ENCODE results near the gene COX4I1. TPM values are rescaled to one million over a fixed set of nuclear protein-coding genes. Genes with fewer than 3 reads are reported as not detected.

Gene COX4I1
- total and polyA plus RNA-seq, 9 of the 15 experiments (the other 6 are each of a cell fraction or from before 2014, with no cell fraction given), result 651 to 2,356 (median 1,032) TPM

GRCh38 chr16:85821390-85822135 lies 22.1 kb downstream of the COX4I1 start (continued):
- TF ChIP-seq, protein P1, sequence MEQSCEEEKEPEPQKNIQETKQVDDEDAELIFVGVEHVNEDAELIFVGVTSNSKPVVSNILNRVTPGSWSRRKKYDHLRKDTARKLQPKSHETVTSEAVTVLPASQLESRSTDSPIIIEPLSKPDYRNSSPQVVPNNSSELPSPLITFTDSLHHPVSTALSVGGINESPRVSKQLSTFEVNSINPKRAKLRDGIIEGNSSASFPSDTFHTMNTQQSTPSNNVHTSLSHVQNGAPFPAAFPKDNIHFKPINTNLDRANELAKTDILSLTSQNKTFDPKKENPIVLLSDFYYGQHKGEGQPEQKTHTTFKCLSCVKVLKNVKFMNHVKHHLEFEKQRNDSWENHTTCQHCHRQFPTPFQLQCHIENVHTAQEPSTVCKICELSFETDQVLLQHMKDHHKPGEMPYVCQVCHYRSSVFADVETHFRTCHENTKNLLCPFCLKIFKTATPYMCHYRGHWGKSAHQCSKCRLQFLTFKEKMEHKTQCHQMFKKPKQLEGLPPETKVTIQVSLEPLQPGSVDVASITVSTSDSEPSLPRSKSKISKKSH (CRISPR knock-in tag; IDR thresholded peaks at IDR 0.05), result no peak
- TF ChIP-seq ARID1B (IDR thresholded peaks at IDR 0.05), result no peak
- TF ChIP-seq, protein P2, sequence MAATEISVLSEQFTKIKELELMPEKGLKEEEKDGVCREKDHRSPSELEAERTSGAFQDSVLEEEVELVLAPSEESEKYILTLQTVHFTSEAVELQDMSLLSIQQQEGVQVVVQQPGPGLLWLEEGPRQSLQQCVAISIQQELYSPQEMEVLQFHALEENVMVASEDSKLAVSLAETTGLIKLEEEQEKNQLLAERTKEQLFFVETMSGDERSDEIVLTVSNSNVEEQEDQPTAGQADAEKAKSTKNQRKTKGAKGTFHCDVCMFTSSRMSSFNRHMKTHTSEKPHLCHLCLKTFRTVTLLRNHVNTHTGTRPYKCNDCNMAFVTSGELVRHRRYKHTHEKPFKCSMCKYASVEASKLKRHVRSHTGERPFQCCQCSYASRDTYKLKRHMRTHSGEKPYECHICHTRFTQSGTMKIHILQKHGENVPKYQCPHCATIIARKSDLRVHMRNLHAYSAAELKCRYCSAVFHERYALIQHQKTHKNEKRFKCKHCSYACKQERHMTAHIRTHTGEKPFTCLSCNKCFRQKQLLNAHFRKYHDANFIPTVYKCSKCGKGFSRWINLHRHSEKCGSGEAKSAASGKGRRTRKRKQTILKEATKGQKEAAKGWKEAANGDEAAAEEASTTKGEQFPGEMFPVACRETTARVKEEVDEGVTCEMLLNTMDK (IDR thresholded peaks at IDR 0.05; ENCODE audit: borderline replicate concordance, insufficient read depth, low read depth, low read length, poor library complexity, severe bottlenecking), result peak; percentile 78
- TF ChIP-seq ZKSCAN3 (CRISPR knock-in tag; IDR thresholded peaks at IDR 0.05), result no peak
- TF ChIP-seq FOXO4 (CRISPR knock-in tag; IDR thresholded peaks at IDR 0.05), result no peak
- TF ChIP-seq SMAD4 (CRISPR knock-in tag; conservative IDR thresholded peaks at IDR 0.05), result peak; percentile 44; the same call in 1 of the 2 replicates
- TF ChIP-seq POLR2H (tag; IDR thresholded peaks at IDR 0.05; ENCODE audit: low read depth), result no peak
- TF ChIP-seq GABPB1 (CRISPR knock-in tag; IDR thresholded peaks at IDR 0.05), result 0 out of 2 replicates have a peak, but pooled peaks have one; percentile 35
- peak; percentile 73; the same call in 1 of the 2 replicates for TF ChIP-seq ARID2 (IDR thresholded peaks at IDR 0.05)
- TF ChIP-seq ZNF76 (CRISPR knock-in tag; IDR thresholded peaks at IDR 0.05; ENCODE audit: borderline replicate concordance), result no peak
- 0 out of 4 replicates have a peak, but pooled peaks of 1 of the 2 experiments have one; percentile 19 for TF ChIP-seq SRF (CRISPR knock-in tag; IDR thresholded peaks at IDR 0.05)
- peak; percentile 34; the same call in 1 of the 2 replicates for TF ChIP-seq L3MBTL2 (IDR thresholded peaks at IDR 0.05)
- TF ChIP-seq BCL6 (CRISPR knock-in tag; IDR thresholded peaks at IDR 0.05), result no peak
- TF ChIP-seq CBFB (CRISPR knock-in tag; IDR thresholded peaks at IDR 0.05), result no peak
- peak; percentile 98 for TF ChIP-seq SMC3 (conservative IDR thresholded peaks at IDR 0.05; ENCODE audit: insufficient read depth, low read depth, low read length)
- no peak for TF ChIP-seq CEBPB (tag; IDR thresholded peaks at IDR 0.05)
- TF ChIP-seq, protein P3, sequence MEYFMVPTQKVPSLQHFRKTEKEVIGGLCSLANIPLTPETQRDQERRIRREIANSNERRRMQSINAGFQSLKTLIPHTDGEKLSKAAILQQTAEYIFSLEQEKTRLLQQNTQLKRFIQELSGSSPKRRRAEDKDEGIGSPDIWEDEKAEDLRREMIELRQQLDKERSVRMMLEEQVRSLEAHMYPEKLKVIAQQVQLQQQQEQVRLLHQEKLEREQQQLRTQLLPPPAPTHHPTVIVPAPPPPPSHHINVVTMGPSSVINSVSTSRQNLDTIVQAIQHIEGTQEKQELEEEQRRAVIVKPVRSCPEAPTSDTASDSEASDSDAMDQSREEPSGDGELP (CRISPR knock-in tag; IDR thresholded peaks at IDR 0.05; ENCODE audit: borderline replicate concordance), result peak; percentile 79
- TF ChIP-seq ZFP1 (CRISPR knock-in tag; IDR thresholded peaks at IDR 0.05), result no peak
- no peak for TF ChIP-seq GTF2E2 (tag; IDR thresholded peaks at IDR 0.05)
- TF ChIP-seq HDAC8 (tag; IDR thresholded peaks at IDR 0.05), result no peak
